Esophagus muscularis mucosa (tissue), 3 donors: Measurements from ENCODE around the gene PLG.

ENCODE experiments used
- CTCF ChIP-seq, 3 experiments: fragments of 200-600 bp in 2 of 3; fragments of 450-650 bp in 1 of 3; sonication (generic) in 2 of 3; IDR thresholded peaks; one replicate each; pipeline ENCODE4 v1.5.1; 2017 to 2019; ENCODE audit warnings: antibody characterized with exemption in 3 of 3, mild to moderate bottlenecking in 2 of 3, moderate library complexity in 1 of 3
- POLR2AphosphoS5 ChIP-seq, 2 donors: sonication (generic); formaldehyde crosslinking; IDR thresholded peaks; one replicate each; pipeline ENCODE4 v1.6.1; 2017; ENCODE audit warnings: antibody characterized with exemption in 2 of 2

DNA sequence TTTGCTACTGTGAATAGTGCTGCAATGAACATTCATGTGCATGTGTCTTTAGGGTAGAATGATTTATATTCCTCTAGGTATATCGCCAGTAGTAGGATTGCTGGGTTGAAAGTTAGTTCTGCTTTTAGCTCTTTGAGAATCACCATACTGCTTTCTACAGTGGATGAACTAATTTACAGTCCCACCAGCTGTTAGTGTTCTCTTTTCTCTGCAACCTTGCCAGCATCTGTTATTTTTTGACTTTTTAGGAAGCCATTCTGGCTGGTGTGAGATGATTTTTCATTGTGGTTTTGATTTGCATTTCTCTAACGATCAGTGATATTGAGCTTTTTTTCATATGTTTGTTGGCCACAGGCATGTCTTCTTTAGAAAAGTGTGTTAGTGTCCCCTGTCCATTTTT lies 40.0 kb downstream of the PLG start:
- no peak for TF ChIP-seq CTCF (IDR thresholded peaks at IDR 0.05)
- no peak for TF ChIP-seq POLR2AphosphoS5 (IDR thresholded peaks at IDR 0.05)
